Muscle of back (tissue), 13 donors: ENCODE data around the gene PDSS2. TPM values are rescaled to one million over a fixed set of nuclear protein-coding genes. Genes with fewer than 3 reads are reported as not detected.

ENCODE experiments used
- DNase-seq, 3 donors: peaks; one replicate each; pipeline versions ENCODE4 v3.0.0 to v3.0.0-alpha.2; 2013
- long read RNA-seq, 9 donors: transcript quantifications; one replicate each; lab custom pipeline, GENCODE V29; 2026
- polyA plus RNA-seq, 10 donors: library from polyadenylated mRNA; unstranded; fragments of 120-200 nt; gene quantifications; one replicate each; pipeline ENCODE4 v1.2.1, GENCODE V29; 2013; ENCODE audit not compliant: insufficient read length in 10 of 10

Gene PDSS2
- polyA plus RNA-seq: 10 to 100 TPM in 1 of 10 donors, 1 to 10 TPM in 9; 7.5 to 10.2 (median 8.4) TPM
- long read RNA-seq, donor 1, partial matches to known transcripts: 0 of 2 reads
- long read RNA-seq, donor 1, other reads (novel, unspliced or antisense): 0 of 2 reads
- long read RNA-seq, donor 2, partial matches to known transcripts: 0 of 2 reads
- long read RNA-seq, donor 2, other reads (novel, unspliced or antisense): 0 of 2 reads
- long read RNA-seq, donor 3: 0 reads
- long read RNA-seq, donor 4, partial matches to known transcripts: 0 of 2 reads
- long read RNA-seq, donor 4, other reads (novel, unspliced or antisense): 0 of 2 reads
- long read RNA-seq, donor 5, partial matches to known transcripts: 0 of 2 reads
- long read RNA-seq, donor 5, other reads (novel, unspliced or antisense): 0 of 2 reads
- long read RNA-seq, donor 6: 0 reads
- long read RNA-seq, donor 7, partial matches to known transcripts: 0 of 3 reads
- long read RNA-seq, donor 7, other reads (novel, unspliced or antisense): 0 of 3 reads
- long read RNA-seq, donor 8, partial matches to known transcripts: 0 of 1 reads
- long read RNA-seq, donor 8, other reads (novel, unspliced or antisense): 0 of 1 reads
- long read RNA-seq, donor 9, partial matches to known transcripts: 0 of 2 reads
- long read RNA-seq, donor 9, other reads (novel, unspliced or antisense): 0 of 2 reads

- DNase-seq: peak; percentile 96 to 99 (median 98)
These were observed at the start of gene PDSS2 for GRCh38 chr6:107459283-107460082. Gene PDSS2, minus strand, starts transcription at chr6:107459564. Its CDS starts 279 bp downstream, at chr6:107459285.

DNA sequence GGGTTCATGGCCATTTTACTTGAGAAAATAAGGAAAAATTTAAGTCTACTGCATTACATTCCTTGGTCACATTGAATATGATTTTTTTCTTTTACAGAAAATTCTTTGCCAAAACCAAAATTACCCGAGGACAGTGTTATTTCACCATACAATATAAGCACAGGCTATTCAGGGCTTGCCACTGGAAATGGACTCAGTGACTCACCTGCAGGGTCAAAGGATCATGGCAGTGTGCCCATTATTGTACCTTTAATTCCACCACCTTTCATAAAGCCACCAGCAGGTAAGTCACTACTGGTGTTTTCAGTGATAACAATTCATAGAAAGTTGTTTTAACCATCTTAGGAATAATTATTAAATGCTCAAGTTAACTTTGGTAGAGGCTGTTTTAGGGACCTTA lies 46.8 kb upstream of the PDSS2 start:
- no peak for DNase-seq

GRCh38 chr6:107504270-107505026 lies 45.1 kb upstream of the PDSS2 start:
- DNase-seq: no peak

- no peak for DNase-seq
These were observed 37.7 kb upstream of the PDSS2 start for GRCh38 chr6:107496892-107497684.

- DNase-seq: peak in 2 of 3 donors; percentile 22 to 66
These were observed 36.6 kb upstream of the PDSS2 start for GRCh38 chr6:107495971-107496370.

DNA sequence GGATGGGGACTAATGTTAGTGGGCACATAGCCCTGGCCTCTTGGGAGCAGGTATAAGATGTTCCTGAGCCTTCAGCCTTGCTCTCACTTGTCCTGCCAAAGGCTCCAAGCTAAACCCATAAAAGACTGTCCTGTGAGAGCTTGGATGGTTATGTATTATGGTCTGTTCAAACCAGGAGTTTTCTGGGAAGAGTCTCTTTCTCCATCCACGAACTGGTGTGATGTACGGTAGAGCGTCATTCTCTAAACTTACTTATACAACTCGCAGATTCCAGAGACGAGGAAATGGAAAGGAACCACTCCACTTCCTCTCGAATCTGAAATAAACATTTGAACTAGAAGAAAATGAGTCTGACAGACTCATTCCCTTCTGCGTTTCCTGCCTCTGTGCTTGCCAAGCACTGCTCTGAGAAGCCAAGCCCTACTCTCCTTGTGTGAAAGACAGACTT lies 35.9 kb upstream of the PDSS2 start:
- DNase-seq: peak in 2 of 3 donors; percentile 85 to 90

- DNase-seq: peak in 2 of 3 donors; percentile 50 to 68
These were observed 34.0 kb upstream of the PDSS2 start for GRCh38 chr6:107493158-107494057.

DNA sequence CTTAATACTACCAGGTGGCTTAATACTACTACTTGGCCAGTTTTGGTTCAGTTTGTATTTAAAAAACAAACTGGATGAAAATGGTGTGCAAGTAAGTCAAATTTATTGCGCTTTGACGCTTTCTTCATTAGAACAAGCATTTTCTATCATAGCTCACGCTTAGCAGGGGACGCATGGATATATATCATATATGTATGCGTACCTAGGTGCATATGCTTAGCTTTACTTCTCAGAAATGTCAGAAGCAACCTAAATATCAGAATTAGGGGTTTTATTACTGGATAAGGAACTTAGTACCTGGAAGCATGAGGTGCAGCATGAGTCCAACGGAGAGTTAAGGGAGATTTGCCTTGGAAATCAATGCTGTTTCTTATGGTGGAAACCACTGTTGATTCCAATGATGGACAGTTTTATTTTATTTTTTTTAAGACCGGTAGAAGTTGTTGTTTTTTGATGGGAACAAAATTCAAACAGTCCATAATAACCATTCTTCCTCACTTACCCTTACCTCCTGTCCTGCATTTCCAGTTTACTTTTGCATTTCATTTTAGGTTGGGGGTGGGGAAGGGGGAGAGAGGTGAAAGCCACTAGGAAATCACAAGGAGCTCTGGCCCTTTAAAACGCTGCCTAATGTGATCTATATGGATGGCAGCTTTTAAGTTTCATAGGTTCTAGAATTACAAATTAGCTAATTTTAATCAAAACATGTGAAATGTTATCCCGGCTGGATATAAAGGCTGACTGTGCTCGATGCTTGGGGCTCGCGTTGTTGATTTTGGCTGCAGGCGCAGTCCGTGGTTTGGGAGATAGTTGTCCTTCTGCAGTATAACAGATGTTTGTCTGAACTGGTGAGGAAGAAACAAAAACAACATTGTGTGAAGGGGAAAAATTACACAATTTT lies 32.6 kb upstream of the PDSS2 start:
- DNase-seq: peak; percentile 62 to 84 (median 68)

DNA sequence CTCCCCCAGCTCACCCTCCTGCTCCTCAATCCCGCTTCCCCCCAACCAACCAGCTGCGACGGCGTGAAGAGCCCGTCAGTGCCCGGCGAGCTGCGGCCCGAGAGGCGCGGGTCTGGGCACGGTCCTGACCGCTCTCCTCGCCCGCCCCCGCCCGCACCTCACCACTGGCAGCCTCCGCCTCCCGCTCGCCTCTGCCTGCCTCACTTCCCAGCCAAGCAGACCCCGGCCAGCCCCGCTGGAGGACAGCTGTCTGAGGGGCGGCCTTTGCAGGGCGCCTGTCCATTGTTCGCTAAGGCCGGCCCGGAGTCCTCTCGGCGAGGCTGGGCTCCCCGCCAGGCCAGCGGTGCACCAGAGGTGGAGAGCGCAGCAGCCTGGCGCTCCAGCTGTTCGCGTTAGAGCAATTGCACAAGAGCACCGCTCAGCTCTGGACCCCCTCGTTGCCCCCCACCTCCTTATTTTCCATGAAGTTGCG lies 31.8 kb upstream of the PDSS2 start:
- peak; percentile 57 to 96 (median 88) for DNase-seq

DNA sequence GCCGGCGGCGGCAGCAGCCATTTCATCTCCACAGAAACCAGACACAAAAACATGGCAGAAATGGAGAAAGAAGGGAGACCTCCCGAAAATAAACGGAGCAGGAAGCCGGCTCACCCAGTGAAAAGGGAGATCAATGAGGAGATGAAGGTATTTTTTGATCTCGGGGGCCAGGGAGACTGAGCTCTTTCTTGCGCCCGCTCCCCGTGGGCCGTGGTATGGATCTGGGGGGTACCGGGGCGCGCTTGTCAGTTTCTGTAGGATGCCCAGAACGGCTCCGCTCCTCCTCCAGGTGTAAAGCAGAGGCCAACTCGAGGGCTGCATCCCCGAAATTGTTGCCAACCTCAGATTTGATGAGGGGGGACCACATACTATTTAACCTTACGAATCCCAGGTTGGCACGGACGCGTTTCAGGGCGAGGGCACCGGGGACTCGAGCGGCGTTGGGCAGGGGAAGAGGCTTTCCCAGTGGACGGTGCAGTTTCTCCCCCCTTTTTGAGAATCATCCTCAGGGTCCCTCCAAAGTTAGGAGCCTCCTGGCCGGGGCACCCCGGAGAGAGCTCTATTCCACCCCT lies 31.3 kb upstream of the PDSS2 start:
- DNase-seq: peak in 2 of 3 donors; percentile 41 to 84

GRCh38 chr6:107489636-107490565 lies 30.5 kb upstream of the PDSS2 start, which contains the start of gene SOBP:
Gene SOBP, plus strand, starts transcription at chr6:107490117. Its CDS starts 500 bp downstream, at chr6:107490617.
- peak; percentile 74 to 95 (median 92) for DNase-seq

DNA sequence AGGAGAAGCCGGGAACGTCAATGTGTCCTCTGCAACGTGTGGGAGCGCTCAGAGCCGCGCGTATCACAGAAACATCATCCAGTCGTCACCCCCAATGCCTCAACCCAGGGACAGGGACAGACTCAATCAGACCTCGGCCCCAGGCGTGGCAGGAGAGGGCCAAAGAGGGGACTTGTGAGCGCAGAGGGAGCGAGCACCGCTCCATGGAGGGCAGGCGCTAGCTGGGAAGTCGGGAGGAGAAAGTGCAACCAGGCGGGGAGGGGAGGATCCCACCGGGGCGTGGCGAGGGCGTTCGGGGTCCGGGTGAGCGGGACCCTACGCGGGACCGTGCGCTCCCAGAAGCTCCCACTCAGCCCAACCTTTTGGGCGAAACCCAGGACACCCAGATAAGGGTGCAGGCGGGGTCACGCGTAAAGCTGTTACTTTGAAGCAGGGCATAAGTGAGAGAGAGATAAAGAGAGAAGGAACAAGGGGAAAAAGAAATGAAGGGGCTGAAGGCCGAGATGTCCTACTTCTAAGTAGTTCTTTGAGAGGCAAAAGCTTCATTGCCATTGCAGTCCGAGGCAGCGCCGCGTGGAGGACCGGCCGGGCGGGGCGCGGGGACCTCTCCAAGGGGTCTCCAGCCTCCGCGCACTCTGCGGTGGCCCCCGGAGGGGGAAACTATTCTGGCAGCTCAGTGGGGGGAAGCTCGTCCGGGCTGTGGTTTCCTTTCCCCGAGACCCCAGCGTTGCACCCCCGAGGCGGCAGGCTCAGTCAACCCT lies 29.7 kb upstream of the PDSS2 start:
- peak in 2 of 3 donors; percentile 71 to 90 for DNase-seq

DNA sequence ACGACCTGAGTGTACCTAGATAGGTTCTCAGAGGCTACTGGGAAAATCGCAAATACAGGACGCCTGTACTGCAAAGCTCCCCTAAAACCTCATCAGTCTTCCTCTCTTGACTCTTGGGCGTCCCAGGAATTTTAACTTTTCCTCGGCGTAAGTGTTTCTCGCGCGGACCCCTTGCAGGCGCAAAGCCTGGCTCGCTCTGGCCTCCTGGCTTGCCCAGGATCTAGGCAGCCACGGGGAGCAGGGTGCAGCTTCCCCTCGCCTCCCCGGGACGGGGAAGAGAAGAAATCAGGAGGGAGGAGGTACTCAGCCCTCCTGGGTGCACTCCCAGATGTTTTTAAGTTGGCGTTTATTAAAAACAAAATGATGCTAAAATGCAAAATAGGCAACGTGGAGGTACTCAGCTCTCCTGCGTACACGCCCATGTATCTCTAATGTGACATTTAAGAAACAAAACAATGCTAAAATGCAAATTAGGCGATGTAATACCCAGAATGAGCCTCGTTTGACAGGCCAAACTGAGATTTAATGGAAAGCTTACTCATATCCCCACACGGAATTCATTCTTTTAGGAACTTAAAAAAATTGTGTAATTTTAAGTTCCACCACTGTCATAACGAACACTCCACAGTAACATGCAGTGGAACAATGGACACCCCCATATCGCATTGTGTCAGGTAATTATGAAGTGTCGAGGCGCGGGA lies 29.0 kb upstream of the PDSS2 start:
- DNase-seq: no peak

DNA sequence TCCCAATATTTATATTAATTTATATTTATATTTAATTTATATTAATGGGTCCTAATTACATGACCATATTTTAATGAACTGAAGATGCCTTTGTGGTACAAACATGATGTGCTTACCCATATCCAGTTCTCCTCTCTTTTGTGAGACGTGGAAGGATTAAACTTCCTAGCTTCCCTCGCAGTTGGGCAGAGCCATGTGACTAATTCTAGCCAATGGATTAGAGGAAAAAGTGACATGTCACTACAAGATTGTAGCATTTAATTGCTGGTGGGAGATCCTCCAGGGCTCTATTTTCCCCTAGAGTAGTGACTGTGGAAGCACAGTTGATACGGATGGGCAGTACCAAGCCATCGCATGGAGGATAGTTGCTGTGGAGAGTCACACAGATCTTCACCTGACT lies 25.8 kb upstream of the PDSS2 start:
- no peak for DNase-seq
